Measurements from ENCODE around the gene DCXR.
A peak's percentile ranks its signal among the peaks of the same experiment; 100 is the strongest.

DCXR gene

DNA sequence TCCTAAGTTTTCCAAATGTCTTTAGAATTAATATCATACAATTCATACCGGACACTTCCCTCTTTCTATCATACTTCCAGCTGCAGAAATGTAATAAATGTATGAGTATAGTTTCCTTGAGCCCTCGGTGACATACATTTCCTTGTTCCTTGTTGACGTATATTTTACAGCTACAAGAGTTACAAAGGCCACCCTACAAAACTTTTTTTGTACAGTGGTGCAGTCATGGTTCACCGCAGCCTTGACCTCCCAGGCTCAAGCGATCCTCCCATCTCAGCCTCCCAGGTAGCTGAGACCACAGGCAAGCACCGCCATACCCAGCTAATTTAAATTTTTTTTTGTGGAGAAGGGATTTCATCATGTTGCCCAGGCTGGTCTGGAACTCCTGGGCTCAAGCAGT lies 35.3 kb upstream of the DCXR start:
- DNase-seq, result no peak

- no peak for DNase-seq
Measured at GRCh38 chr17:82070611-82071010, 33.1 kb upstream of the DCXR start.

DNA sequence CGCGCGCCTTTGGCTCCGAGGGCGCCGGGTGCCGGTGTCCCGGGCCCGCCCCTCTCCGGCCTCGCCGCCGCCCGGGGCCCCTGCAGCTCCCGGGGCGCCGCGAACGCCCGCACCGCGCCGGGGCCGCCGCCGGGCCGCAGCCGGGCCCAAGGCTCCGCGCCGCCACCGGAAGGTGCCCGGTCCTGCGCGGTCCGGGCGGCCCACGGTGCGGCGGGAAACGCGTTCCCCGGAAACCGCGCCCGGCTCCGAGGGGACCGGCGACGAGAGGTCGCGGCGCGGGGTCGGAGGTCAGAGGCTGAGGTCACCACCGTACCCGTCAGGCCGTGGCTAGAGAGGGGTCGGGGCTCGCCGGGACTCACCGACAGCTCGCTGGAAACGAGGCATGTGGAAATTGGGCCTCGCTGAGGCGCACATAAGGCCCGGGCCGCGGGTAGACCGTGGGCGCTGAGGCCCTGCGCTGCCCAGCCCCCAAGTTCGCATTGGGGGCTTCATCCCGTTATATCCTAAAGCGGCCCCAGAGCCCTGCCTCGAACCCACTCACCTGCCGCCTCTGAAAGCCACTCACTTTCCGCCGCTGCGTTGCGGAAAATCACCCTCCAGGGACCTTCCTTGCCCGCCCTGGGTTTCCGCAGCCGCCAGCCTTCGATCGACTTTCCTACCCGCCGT lies 28.3 kb upstream of the DCXR start, which contains the start of gene DUS1L:
TSS of gene DUS1L (minus strand) at position 167 of the 666 bp plus-strand sequence. CDS start 745 bp downstream, outside the sequence.
- peak; percentile 55 for DNase-seq

DNA sequence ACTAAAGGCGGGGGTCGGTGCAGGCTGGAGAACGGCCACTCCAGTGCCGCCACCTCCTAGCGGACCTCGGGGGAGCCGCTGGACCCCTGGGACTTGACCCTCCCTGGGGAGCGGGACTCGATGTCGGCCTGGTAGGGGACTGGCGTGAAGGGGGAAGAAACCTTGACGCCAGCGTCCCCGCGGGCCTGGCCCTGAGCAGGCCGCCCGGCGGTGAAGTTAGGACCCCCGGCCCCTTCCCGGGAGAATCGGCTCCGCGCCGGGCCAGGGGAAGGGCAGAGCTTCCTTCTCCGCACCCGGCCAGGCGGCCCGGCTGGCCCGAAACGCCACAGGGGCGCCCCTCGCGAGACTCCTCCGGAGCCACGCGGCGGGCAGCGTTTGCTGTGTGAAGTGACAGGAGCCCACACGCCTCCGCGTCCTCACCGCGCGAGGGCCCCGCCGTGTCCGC lies 27.7 kb upstream of the DCXR start:
- DNase-seq, result no peak

GRCh38 chr17:82064433-82065192 lies 27.1 kb upstream of the DCXR start:
- DNase-seq, result no peak

DNA sequence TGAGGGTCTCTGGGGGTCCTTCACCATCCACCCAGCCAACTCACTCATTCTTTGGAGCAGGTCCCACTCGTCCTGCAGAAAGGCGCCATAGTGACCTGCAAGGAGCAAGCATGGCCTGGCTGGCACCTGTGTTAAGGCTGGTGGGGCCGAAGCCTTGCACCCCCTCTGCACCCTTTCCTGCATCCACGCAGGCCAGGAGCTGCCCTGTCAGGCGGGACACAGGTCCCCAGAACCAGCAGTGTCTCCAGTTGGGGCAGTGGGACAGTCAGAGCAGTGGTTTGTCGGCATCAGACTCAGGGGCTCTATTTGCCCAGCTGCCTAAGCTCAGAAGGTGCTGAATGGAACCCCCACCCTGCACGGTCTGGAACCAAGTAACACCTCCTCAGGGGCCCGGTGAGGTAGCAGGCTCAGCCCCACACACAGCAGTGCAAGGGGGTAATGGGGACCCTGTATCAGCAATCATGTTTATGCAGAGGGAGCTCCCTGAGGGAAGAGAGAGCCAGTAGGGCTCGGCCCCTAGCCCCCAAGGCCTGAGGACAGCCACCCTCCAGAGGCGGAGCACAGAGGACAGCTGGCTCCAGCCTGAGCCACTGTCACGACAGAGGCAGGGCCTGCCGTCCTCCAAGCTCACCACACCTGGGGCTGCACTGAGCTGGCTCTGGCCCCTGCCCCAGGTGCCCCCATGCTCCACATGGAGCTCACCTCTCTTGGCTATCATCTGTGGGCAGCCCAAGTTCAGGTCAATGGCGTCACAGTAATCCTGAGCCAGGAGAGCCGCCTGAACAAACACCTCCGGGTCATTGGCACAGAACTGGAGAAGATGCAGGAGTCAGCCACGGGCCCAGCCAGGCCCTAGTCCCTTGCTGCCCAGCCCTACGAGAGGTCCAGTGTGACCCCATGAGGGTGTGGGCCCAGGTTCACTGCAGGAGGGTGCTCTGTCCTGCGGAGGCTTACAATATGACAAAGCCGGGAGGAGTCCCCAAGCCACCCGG lies 26.2 kb upstream of the DCXR start:
- no peak for DNase-seq

- DNase-seq, result no peak
Measured at GRCh38 chr17:82062984-82063368, 25.5 kb upstream of the DCXR start.

DNA sequence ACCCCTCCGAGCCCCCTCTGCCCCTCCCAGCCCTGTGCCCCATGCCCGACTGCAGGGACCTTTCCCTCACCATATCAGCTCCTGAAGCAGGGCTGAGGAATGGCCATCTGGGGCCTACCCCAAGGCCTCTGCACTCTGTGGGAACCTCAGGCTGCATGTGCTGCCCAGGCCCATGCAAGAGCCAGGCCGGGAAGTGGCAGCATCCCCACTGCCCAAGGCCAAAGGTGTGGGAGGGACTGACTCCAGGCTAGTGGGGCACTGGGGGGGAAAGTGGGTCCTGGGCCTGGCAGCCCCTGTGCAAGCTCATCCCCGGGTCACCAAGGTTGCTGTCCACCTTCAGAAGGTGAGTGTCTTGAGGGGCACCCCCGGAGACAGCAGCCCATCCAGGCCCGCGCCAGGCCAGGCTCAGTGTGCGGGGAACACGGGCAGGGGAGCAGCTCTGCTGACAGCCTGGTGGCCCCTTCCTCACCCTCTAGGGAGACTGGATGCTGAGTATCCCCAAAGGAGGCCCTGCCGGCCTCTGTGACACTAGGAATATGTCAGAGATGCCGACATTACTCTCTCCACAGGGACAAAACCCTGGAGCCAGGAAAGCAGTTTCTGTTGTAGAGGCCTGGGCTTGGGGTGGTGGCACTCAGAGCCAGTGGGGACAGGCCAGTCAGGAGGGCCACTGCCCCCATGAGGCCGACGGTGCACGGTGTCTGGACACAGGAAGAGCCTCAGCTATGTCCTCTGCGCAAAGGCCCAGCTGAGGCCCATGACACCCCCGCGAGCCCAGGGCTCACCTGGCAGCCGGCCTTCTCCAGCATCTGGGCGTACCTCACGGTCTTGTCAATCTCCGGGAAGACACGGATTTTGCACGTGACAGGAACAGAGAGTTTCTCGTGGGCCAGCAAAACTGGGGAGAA lies 24.8 kb upstream of the DCXR start:
- DNase-seq, result no peak

- DNase-seq, result no peak
Measured at GRCh38 chr17:82061047-82061925, 23.8 kb upstream of the DCXR start.

DNA sequence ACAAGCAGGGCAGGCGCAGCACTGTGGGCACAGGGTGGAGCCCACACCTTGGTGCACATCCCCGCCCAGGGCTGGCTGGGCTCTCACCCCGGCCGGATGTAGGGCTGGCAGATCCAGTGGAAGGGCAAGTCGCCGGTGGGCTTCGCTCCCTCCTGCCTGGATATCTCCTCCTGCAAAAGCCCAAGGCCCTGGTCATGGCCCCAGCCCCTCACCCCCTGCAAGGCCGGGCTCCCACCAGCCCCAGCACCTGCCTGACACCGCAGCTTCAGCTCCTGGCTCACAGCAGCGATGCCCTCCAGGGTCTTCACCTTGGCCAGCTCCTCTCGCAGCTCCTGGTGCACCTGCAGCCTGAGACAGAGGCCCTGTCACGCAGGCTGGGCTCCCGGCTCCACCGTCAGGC lies 23.1 kb upstream of the DCXR start:
- DNase-seq, result no peak

DNA sequence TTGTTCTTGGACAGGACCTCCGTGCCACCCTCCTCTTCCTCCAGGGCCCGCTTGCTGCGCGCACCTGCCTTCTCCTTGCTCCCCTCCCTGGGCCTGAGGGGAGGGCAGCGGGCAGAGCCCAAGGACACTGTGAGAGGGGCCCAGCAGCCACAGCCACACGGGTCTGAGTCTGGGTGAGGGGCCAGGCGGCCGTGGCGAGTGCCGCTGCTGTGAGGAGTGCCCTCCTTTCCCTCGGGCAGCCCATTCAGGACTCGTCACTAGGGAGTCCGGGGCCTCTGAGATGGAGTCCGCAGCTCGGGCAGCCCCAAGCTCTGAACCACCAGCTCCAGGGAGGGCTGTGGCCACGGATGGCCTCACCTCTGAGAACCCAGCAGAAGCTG lies 22.5 kb upstream of the DCXR start:
- no peak for DNase-seq

DNA sequence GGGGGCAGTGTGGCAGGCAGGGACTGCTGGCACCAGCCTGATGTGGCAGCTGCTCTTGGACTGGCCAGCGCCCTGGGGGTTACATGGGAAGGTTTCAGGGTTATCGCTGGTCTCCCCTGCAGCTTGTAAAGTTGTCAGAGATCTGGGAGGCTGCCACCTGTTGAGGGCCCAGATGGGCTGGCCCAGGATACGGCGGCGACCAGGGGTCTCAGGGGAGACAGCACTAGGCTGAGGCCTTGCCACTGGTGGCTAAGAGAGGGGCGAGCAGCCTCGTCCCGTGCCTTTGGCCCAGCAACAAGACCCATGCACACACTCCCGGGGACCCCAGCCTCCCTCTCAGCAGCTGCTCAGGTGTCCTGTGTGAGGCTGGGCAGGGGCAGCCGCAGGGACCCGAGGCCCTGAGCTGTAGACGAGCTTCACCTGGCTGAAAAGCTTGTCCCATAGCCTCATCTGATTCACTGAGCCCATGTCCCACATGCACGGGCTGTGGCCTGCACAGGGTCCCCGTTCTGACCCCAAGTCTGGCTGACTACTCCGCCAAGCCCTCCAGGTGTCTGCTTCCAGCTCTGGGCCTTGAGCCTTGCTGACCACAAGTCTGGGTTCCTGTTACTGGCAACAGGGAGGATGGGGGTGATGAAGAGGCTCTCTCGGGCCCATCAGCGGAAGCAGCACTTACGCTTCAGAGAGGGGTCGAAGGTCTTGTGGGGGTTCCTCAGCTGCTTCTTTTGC lies 21.9 kb upstream of the DCXR start:
- no peak for DNase-seq

DNA sequence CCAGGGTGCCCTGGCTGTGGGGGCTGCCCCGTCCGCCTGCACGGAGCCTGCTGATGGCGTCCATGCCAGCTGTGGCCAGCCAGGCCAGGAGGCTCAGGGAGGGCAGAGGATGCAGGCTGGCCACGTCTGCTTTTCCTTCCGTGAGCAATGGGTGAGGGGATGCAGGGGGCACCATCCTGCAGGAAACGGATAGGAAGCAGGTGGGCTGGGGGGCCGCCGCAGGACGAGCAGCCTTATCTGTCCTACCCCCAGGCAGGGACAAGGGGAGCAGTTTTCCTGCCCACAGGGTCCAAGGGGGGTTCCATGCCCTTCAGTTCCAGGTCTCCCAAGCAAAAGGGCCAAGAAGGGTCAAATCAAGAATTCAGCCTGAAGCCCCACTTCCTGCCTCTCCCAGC lies 21.4 kb upstream of the DCXR start:
- no peak for DNase-seq

DNA sequence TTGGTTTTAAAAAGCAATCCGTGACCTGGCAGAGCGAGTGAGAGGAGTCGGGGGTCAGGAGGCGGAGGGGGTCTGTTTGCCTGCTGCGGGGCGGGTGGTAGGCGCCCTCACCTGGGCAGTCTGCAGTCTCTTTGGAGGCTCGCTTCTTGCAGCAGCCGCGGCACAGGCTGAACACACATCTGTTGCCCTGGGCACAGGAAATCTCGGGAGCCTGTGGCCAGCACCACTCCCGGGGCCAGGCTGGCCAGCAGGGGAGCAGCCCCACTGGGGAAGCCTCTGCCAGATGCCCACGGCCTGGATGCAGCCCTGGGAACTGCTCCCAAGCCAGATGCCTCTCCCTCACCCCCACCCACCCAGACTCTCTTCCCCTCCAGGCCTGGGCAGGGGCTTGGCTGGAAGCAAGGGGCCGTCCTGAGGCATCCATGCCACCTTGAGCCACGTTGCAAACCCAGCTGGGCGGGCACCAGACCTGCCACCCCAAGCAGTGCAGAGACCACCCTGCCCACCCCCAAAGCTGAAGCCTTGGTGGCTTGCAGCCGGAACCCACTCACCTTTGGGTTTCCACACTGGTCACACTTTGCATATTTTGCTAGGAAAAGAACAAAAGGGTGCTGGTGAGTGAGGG lies 20.8 kb upstream of the DCXR start:
- no peak for DNase-seq

DNA sequence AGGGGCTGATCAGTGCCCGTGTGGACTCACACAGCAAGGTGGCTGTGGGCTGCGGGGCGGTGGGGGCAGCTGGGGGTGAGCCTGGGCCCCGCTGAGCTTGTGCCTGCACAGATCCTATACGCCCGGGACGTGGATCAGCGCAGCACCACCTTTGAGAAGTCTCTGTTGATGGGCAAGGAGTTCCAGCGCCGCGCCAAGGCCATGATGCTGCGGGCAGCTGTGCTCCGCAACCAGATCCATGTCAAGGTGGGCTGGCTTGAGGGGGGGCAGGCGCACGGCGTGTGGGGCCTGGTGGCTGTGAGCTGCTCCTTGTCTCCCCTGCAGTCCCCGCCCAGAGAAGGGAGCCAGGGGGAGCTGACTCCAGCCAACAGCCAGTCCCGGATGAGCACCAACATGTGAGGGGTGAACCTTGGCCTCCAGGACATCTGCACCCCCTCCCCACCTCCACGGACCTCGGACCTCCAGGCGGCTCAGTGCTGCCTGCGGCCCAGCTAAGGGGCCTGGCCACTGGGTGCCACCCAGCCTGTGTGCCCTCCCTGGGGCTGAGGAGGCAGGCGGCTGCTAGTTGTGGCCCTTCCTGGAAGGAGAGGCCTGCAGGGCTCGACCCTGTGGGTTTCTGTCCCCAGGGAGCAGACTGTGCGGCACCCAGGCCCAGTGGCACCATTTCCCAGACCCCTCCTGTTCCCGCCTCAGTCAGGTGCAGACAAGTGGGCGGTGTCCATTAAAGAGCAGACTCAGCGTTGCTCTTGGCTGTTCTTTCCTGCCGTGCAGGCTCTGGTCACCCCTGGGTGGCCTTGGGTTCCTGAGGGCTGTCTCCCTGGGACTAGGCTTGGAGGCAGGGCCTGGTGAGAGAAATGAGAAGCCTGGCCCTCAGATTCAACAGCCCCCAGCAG lies 19.5 kb upstream of the DCXR start:
- no peak for DNase-seq

GRCh38 chr17:82055965-82056728 lies 18.6 kb upstream of the DCXR start:
- no peak for DNase-seq

DNA sequence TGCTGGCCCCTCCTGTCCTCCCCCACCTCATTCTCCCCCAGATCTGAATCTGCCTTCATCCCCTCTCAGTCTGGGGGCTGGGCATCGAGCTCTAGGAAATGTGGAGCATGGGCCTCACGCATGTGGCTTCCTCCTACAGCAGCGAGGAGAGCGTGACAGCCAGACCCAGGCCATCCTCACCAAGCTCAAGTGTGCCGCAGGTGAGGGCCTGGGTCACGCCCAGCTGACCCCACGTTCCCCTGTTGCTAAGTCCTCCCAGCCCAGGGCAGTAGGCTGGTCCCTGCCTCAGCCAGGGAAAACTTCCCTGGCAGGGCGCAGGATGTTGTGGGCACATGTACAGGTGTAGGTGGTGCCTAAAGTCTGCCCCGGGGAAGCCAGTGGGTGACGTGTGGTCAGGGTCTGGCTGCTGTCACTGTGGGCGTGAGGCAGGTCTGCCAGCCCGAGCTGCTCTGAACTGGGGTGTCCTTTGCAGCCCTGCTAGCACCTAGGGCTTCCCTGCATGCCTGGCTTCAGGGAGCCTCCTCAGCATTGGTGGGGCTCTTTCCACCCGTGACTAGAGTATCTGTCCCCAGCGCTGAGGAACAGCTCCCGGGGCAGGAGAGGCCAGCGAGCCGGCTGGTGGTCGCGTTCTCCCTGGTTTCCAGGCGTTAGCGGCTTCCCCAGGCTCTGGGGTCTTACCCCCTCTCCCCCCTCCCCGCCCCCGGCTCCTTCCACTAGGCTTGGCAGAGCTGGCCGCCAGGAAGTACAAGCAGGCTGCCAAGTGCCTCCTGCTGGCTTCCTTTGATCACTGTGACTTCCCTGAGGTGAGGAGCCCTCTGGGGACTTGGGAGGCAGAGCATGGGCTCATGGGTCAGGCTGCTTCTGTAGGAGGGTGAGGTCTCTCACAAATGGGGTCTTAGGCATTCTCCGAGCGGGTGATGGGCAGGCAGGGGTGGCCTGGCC lies 17.8 kb upstream of the DCXR start:
- no peak for DNase-seq
